ENCODE results near the gene SYPL1.

Gene SYPL1

GRCh38 chr7:106109521-106110237 is 2.4 kb downstream of the SYPL1 start:
- no peak overlapping the region for H3K27ac ChIP-seq
- CTCF ChIA-PET: no interaction called here
- DNase-seq (ENCODE audit: low spot score): no peak
- TF ChIP-seq CTCF (conservative IDR thresholded peaks at IDR 0.05; ENCODE audit: low read depth): no peak
- POLR2A ChIA-PET (ENCODE audit: low non-redundant PET): no interaction called here

GRCh38 chr7:106108991-106109390 is 3.1 kb downstream of the SYPL1 start:
- H3K27ac ChIP-seq: no peak overlapping the region
- DNase-seq (ENCODE audit: low spot score): no peak
- ChIA-PET POLR2A (ENCODE audit: low non-redundant PET) (no interaction called here), CTCF (no interaction called here)
- no peak for TF ChIP-seq CTCF (conservative IDR thresholded peaks at IDR 0.05; ENCODE audit: low read depth)

- no peak for TF ChIP-seq CTCF (conservative IDR thresholded peaks at IDR 0.05; ENCODE audit: low read depth)
- DNase-seq (ENCODE audit: low spot score): no peak
- H3K27ac ChIP-seq: no peak overlapping the region
- POLR2A ChIA-PET (ENCODE audit: low non-redundant PET): interaction anchor here (0.6 kb wide), 1 partner anchor 27 kb away, joined by 3 read pairs; no protein-coding TSS in a partner anchor
- CTCF ChIA-PET: interaction anchor here (0.6 kb wide), 2 partner anchors 62 to 1638 kb away, joined by 3 read pairs; no protein-coding TSS in a partner anchor
Observed at GRCh38 chr7:106104721-106105260, 7.3 kb downstream of the SYPL1 start.

- no peak for DNase-seq (ENCODE audit: low spot score)
- H3K27ac ChIP-seq: no peak overlapping the region
- no peak for TF ChIP-seq CTCF (conservative IDR thresholded peaks at IDR 0.05; ENCODE audit: low read depth)
- POLR2A ChIA-PET (ENCODE audit: low non-redundant PET): no interaction called here
- CTCF ChIA-PET: interaction anchor here (0.6 to 0.7 kb wide), 2 partner anchors 44 to 251 kb away, joined by 4 to 5 read pairs; no protein-coding TSS in a partner anchor
Observed at GRCh38 chr7:106102387-106102966, 9.6 kb downstream of the SYPL1 start.

GRCh38 chr7:106101726-106102125 is 10.4 kb downstream of the SYPL1 start:
- POLR2A ChIA-PET (ENCODE audit: low non-redundant PET): no interaction called here
- CTCF ChIA-PET: no interaction called here
- no peak for TF ChIP-seq CTCF (conservative IDR thresholded peaks at IDR 0.05; ENCODE audit: low read depth)
- no peak overlapping the region for H3K27ac ChIP-seq
- DNase-seq (ENCODE audit: low spot score): no peak

- ChIA-PET CTCF (interaction anchor here (1.2 kb wide), 1 partner anchor 11 kb away, joined by 5 read pairs; the partner anchor contains the start of gene SYPL1), POLR2A (ENCODE audit: low non-redundant PET) (no interaction called here)
- DNase-seq (ENCODE audit: low spot score): no peak
- no peak for TF ChIP-seq CTCF (conservative IDR thresholded peaks at IDR 0.05; ENCODE audit: low read depth)
- no peak overlapping the region for H3K27ac ChIP-seq
Observed at GRCh38 chr7:106100863-106101629, 11.1 kb downstream of the SYPL1 start.

Data from RWPE1 (cell line).